H1 (cell line): ENCODE results near the gene MYRF.

Experiments used
- CBX8 ChIP-seq: fragments of 300-800, 300-1000 bp; sonication (generic); IDR thresholded peaks from 2 replicates; pipeline ENCODE4 v1.7.1; 2016; ENCODE audit warnings: low read depth, low read length, borderline replicate concordance
- JUND ChIP-seq: IDR thresholded peaks from 2 replicates; pipeline ENCODE4 v1.6.1; 2011; ENCODE audit warnings: mild to moderate bottlenecking, improper control_type of control experiment, low read length
- RBBP5 ChIP-seq: IDR thresholded peaks from 2 replicates; pipeline ENCODE4 v1.7.1; 2012; ENCODE audit warnings: low read depth, mild to moderate bottlenecking, inconsistent platforms, low read length, moderate library complexity, borderline replicate concordance
- TF ChIP-seq, protein P1 (sequence below): fragments of 300-600 bp; sonication (generic); IDR thresholded peaks from 2 replicates; pipeline ENCODE4 v1.7.1; 2012; ENCODE audit warnings: low read length, moderate library complexity, mild to moderate bottlenecking, inconsistent platforms; ENCODE audit not compliant: insufficient replicate concordance

DNA sequence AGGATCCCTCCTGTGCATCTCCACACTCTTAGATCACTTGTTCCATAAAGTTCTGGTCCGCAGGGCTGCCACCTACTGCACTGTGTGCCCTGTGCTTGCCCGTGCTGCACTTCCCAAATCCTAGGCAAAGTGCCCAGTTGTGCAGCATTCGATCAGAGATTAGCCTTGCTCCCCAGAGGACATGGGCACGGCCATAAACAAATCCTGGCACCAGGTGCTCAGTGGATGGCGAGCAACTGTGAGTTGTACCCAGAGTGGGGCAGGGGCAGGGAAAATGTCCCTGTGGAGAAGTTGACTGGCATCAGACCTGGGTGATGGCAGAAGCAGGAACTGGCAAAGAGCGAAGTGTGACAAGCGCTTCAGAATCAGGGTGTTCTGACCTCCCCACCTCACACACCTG lies 80.3 kb downstream of the MYRF start:
- TF ChIP-seq JUND (no peak), RBBP5 (no peak), CBX8 (no peak)
- TF ChIP-seq, protein P1, sequence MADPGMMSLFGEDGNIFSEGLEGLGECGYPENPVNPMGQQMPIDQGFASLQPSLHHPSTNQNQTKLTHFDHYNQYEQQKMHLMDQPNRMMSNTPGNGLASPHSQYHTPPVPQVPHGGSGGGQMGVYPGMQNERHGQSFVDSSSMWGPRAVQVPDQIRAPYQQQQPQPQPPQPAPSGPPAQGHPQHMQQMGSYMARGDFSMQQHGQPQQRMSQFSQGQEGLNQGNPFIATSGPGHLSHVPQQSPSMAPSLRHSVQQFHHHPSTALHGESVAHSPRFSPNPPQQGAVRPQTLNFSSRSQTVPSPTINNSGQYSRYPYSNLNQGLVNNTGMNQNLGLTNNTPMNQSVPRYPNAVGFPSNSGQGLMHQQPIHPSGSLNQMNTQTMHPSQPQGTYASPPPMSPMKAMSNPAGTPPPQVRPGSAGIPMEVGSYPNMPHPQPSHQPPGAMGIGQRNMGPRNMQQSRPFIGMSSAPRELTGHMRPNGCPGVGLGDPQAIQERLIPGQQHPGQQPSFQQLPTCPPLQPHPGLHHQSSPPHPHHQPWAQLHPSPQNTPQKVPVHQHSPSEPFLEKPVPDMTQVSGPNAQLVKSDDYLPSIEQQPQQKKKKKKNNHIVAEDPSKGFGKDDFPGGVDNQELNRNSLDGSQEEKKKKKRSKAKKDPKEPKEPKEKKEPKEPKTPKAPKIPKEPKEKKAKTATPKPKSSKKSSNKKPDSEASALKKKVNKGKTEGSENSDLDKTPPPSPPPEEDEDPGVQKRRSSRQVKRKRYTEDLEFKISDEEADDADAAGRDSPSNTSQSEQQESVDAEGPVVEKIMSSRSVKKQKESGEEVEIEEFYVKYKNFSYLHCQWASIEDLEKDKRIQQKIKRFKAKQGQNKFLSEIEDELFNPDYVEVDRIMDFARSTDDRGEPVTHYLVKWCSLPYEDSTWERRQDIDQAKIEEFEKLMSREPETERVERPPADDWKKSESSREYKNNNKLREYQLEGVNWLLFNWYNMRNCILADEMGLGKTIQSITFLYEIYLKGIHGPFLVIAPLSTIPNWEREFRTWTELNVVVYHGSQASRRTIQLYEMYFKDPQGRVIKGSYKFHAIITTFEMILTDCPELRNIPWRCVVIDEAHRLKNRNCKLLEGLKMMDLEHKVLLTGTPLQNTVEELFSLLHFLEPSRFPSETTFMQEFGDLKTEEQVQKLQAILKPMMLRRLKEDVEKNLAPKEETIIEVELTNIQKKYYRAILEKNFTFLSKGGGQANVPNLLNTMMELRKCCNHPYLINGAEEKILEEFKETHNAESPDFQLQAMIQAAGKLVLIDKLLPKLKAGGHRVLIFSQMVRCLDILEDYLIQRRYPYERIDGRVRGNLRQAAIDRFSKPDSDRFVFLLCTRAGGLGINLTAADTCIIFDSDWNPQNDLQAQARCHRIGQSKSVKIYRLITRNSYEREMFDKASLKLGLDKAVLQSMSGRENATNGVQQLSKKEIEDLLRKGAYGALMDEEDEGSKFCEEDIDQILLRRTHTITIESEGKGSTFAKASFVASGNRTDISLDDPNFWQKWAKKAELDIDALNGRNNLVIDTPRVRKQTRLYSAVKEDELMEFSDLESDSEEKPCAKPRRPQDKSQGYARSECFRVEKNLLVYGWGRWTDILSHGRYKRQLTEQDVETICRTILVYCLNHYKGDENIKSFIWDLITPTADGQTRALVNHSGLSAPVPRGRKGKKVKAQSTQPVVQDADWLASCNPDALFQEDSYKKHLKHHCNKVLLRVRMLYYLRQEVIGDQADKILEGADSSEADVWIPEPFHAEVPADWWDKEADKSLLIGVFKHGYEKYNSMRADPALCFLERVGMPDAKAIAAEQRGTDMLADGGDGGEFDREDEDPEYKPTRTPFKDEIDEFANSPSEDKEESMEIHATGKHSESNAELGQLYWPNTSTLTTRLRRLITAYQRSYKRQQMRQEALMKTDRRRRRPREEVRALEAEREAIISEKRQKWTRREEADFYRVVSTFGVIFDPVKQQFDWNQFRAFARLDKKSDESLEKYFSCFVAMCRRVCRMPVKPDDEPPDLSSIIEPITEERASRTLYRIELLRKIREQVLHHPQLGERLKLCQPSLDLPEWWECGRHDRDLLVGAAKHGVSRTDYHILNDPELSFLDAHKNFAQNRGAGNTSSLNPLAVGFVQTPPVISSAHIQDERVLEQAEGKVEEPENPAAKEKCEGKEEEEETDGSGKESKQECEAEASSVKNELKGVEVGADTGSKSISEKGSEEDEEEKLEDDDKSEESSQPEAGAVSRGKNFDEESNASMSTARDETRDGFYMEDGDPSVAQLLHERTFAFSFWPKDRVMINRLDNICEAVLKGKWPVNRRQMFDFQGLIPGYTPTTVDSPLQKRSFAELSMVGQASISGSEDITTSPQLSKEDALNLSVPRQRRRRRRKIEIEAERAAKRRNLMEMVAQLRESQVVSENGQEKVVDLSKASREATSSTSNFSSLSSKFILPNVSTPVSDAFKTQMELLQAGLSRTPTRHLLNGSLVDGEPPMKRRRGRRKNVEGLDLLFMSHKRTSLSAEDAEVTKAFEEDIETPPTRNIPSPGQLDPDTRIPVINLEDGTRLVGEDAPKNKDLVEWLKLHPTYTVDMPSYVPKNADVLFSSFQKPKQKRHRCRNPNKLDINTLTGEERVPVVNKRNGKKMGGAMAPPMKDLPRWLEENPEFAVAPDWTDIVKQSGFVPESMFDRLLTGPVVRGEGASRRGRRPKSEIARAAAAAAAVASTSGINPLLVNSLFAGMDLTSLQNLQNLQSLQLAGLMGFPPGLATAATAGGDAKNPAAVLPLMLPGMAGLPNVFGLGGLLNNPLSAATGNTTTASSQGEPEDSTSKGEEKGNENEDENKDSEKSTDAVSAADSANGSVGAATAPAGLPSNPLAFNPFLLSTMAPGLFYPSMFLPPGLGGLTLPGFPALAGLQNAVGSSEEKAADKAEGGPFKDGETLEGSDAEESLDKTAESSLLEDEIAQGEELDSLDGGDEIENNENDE, result no peak
